Erythroblast (primary cell): ENCODE results near the gene USP3.

Source experiments
- GATA1 ChIP-seq: IDR thresholded peaks from 2 replicates; pipeline ENCODE4 v1.6.1; 2011; ENCODE audit warnings: low read depth, mild to moderate bottlenecking, control low read depth, low read length, moderate library complexity
- POLR2A ChIP-seq: IDR thresholded peaks from 2 replicates; pipeline ENCODE4 v1.6.1; 2011; ENCODE audit warnings: mild to moderate bottlenecking, low read length

- TF ChIP-seq POLR2A (no peak), GATA1 (no peak)
These were observed 49.0 kb downstream of the USP3 start for GRCh38 chr15:63553388-63553791.
